NCI-H128 (cell line): ENCODE results near the gene EMX1.

Experiments used
- DNase-seq: peaks from one replicate; lab custom pipeline; 2025; ENCODE audit not compliant: unreplicated experiment; lab: John Stamatoyannopoulos, UW

EMX1 gene

DNA sequence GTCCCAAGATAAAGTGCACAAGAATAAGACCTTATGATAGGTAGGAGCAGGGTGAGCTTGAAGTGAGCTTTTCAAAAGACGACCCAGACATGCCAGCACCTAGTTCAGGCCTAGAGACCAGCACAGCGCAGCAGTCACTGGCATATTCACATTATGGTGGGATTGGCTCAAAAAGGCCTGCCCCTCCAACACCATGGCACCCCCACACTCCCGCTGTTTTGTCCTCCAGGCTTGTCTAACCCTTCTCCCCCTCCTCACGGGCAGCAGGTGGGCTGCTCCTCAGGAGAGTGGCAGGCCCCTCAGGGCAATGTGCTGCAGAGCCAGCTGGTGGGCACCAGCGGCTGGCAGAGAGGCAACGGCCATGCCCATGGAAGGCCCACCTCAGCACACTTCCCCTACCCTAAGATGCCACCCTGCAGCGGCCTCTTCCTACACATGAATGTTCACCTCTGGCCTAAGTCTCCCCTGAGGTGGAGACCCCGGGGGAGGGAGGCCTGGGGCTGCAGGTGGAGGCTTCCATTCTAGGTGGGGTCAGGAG, 25.6 kb downstream of the EMX1 start:
- DNase-seq: no peak

- no peak for DNase-seq
Observed at GRCh38 chr2:72943540-72944395, 26.4 kb downstream of the EMX1 start.

DNA sequence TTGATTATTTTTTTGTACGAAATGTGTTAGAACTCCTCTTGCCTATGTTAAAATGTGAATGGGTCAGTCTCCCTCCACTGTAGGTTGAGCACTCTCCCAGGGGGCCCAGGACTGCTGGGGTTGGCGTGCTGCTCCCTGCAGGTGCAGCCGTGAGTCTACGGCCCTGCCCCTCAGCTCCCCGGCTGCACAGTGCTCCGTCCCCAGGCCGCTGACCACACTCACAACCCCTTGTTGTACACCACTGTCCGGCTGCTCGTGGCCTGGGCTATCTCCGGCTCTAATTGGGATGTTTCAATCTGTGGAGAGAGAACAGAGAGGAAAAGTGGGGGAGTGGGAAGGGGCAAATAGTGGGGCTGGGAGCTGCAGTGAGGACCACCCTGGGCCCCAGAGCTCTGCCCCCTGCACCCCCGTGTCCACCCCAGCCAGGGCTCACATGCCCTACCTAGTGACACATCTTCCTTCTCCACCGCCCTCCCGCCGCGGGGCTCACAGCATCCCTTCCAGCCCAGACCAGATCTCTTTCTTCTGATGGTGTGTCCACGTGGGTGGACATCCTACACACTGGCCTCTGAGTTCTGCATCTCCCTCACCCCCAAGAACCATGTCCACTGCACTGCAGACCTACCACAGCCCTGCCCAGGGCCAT, 27.6 kb downstream of the EMX1 start:
- DNase-seq: no peak

DNA sequence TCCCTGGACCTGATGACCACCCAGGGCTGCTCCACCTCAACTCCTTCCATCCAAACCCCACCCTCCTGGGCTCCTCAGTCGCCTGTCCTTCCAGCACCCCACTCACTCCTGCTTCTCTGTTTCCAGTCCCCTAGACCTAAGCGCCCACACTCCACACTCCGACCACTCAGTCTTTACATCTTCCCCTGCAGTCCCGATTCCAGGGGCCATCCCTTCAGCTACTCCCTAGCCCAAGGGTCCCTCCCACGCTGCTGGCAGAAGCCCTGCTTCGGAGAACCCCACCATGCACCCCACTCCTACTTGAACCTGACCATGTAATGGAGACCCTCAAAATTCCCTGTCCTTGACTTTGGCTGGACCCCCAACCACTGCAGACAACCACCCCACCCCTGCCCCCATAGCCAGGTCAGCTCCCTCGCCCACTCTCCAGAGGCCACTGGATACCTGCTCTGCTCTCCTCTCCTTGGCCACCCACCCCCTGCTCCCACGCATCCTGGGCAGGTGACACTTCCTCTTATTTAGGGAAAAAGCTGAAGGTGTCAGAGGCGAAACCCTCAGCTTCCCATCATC, 28.2 kb downstream of the EMX1 start:
- DNase-seq: no peak

GRCh38 chr2:72946466-72946865, 29.1 kb downstream of the EMX1 start:
- no peak for DNase-seq

DNA sequence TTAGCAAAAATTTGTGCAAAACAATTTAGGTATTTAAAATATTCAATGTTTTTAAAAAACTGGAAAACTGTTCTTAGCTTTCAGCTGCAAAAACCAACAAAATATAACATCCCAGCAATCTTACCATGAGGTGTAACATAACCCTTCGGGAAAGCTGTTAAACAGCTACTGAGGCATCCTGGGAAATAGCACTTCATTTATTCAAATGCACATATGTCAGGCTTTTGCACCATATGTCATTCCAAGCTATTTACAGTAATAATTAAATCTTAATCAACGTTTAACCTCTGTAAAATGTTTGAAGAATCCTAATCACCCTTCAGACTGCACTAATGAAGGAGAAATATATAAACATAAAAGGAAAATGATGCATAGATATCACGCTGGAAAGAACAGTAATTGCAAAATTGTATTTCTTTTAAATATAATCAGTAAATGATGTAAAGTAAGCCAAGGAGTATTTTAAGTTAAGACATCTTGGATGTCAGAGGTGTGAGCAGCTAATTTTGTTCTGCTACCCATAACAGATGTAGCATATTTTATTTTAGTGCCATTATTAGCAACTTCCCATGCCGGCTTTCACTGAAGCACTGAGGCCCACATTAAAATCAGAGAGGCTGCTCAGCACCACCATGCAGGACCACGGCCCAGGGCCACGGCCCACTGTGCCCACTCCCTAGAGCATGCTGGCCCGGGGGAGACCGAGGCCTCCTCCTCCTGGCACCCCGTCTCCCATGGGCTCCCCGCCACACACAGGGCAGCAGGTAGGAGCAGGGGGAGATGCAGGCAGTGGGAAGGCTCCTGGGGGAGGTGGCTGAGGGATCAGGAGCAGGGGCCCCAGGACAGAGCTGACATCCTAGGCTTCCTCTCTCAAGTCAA, 30.9 kb downstream of the EMX1 start:
- no peak for DNase-seq

GRCh38 chr2:72949045-72949444, 31.7 kb downstream of the EMX1 start:
- DNase-seq: no peak

DNA sequence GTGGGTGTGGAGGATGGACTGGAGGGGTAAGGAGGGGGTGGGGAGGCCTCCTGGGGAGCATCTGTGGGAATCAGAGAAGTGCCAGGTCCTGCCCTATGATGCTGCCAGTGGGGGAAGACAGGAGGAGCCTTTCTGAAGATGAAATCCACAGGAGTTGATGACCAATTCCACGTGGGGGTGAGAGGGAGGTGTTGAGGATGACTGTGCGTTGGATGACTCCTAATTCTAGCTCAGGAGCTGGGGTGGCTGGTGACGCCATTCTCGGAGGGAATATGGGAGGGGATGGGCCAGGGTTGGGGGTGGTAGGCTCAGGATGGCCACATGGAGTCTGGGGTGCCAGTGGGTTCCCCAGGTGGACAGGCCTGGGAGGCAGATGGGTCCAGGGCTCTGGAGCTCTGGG, 32.3 kb downstream of the EMX1 start:
- DNase-seq: no peak

GRCh38 chr2:72950558-72951255, 33.4 kb downstream of the EMX1 start:
- no peak for DNase-seq

DNA sequence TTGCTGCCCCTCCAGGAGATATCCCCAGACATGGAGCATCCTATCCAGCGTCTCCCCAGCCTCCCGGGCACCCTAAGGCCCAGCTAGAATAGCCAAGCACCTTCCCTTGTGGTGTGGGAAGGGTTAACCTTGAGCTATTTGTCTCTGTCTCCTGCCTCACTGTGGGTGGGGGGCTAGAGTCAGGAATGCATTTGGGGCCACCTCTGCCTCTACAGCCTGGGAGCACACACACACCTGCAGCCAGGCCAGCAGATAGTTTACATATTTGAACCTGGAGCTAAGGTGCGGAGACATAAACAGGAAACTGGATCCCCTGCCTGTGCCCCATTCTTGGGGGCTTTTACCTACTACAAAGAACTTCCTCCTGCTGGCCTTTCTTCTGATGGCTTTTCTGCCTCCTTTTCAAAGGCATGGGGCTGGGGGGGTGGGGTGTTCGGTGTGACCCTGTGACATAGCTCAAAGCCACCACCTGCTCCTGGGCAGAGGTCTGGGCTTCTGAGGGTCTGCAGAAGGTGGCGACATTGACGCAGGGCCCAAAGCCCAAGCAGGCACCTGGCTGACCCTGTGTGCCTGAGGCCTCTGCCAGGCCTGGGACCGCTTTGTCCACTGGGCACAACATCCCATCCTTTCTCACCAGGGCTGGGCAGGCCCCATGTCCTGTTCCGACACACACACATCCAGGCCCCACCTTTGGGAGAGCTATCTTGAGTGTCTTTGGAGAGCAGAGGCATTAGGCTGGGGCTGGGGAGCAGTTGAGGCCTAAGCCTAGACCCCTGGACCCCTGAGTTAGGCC, 34.2 kb downstream of the EMX1 start:
- DNase-seq: no peak

GRCh38 chr2:72952110-72952823, 34.9 kb downstream of the EMX1 start:
- DNase-seq: no peak

- DNase-seq: no peak
Observed at GRCh38 chr2:72952961-72953360, 35.6 kb downstream of the EMX1 start.

DNA sequence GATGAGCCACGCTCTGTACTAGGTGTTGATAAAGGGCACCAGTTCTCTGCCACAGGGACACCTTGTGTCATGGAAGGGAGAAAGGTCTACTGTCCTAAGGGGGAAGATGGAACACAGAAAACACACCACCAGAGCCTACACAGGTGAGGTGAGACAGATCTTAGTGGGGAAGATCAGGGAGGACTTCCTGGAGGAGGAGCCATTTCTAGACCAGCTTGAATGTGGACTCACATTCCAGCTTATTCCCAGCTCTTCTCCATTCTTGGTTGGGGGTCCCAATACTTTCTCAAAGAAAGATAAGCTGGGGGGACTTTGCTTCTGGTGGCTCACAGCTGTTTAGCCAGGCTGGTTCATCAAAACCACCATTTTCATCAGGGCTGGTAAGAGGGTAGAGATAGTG, 36.2 kb downstream of the EMX1 start:
- DNase-seq: no peak

GRCh38 chr2:72953976-72954375, 36.7 kb downstream of the EMX1 start:
- DNase-seq: no peak

DNA sequence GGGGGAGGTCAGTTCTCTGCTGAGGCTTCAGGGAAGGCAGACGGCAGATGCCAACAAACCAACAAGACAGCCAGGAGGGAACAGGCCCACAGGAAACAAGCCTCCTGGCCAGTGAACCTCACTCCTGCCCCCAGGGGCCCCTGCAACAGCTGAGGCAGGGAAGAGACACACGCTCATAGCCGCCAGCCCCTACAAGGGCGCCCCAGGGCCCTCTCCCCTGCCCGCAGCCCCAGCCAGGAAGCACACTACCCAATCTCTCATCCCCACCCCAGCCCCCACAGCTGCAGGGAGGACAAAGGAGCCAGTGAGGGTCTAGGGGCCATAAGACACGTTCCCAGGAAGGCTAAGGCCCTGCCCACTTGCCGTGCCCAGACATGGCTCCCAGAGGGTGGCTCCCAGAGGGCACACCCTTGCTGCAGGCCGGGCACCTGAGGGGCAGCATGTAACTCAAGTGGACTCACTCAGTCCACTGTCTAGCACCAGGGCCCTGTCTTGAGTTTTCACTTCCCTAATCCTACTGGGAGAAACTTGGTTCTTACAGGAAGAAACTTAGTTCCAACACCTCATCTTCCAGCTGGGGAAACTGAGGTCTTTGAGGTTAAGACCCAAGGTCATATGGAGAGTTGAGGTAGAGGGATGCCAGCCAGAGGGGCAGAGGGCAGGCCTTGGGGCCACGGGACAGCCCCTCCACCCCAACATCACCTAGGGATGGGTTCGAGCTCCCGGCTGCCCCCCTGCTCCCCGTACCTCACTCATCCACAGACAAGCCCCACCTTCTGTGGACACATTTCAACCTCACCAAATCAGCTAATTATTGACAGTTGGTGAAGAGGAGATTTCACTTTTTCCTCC, 37.3 kb downstream of the EMX1 start:
- DNase-seq: no peak

DNA sequence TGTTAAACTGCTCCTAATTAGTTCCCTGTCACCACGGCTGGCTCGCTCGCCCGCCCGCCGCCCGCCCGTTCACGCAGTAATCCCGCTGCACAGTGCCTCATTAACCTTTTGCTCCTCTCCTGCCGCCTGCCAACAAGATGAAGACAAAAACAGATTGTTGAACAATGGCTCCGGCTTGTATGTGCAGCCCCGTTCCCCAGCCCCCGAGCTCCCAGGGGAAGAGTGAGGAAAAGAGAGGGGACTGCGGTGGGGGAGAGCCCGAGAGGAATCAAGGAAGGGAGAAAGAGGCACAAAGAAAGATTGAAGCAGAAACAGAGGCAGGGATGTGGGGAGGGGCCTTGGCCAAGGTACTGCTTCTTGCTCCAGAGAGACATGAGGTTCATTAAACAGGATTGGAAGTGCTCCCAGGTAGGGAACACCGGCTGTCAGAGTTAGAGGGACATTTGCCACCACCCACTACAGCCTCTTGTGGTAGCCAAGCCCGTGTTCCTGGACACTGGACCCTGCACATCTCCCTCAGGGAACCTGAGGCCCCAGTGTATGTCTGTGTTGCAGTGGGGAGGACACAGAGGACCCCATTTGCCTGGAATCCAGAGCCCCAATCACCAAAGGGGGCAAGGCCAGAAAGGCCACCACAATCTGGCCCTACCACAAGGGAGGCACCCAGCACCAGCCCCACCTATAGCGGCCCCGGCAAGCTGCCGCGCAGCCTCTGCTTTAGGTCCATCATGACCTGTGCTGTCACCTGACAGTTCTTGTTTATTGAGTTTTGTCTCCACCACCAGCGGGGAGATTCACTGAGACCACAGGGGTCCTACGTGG, 38.1 kb downstream of the EMX1 start:
- DNase-seq: no peak

GRCh38 chr2:72956050-72956395, 38.7 kb downstream of the EMX1 start:
- no peak for DNase-seq
